MCF 10A (cell line): ENCODE results near the gene SPRY1. TPM values are rescaled to one million over a fixed set of nuclear protein-coding genes. Genes with fewer than 3 reads are reported as not detected.

ENCODE experiments used
- BruUV-seq: library from RNA; stranded (reverse); fragments of 400-500 nt; replicated peaks from 2 replicates; lab custom pipeline; 2021; lab: Mats Ljungman, UMichigan
- CTCF ChIA-PET: fragments of 300-600 bp; sonication (Branson Sonifier 250); formaldehyde crosslinking; extraction: SDS; loops from one replicate; lab custom pipeline; 2021; ENCODE audit warnings: antibody characterized with exemption, inconsistent platforms; lab: Yijun Ruan, JAX
- POLR2A ChIA-PET: fragments of 300-600, 350-650 bp; sonication (Branson Sonifier 250); formaldehyde crosslinking; extraction: SDS; loops from one replicate; lab custom pipeline; 2020; ENCODE audit warnings: antibody characterized with exemption, inconsistent platforms; lab: Yijun Ruan, JAX
- DNase-seq: peaks from one replicate; pipeline ENCODE4 v3.0.0-alpha.2; 2018; ENCODE audit not compliant: unreplicated experiment
- H3K27ac Mint-ChIP-seq: one replicate; pipeline ENCODE4 v1.8.0; 2022; ENCODE audit warnings: mild to moderate bottlenecking, low read depth, mixed read lengths; ENCODE audit not compliant: unreplicated experiment
- H3K27me3 Mint-ChIP-seq: one replicate; pipeline ENCODE4 v1.8.0; 2022; ENCODE audit warnings: mixed read lengths; ENCODE audit not compliant: insufficient read depth, unreplicated experiment
- H3K36me3 Mint-ChIP-seq: one replicate; pipeline ENCODE4 v1.8.0; 2022; ENCODE audit warnings: mild to moderate bottlenecking, moderate library complexity, mixed read lengths; ENCODE audit not compliant: insufficient read depth, unreplicated experiment
- H3K4me1 Mint-ChIP-seq: one replicate; pipeline ENCODE4 v1.8.0; 2022; ENCODE audit warnings: mixed read lengths; ENCODE audit not compliant: insufficient read depth, unreplicated experiment
- H3K4me3 Mint-ChIP-seq: one replicate; pipeline ENCODE4 v1.8.0; 2022; ENCODE audit warnings: mild to moderate bottlenecking, moderate library complexity, mixed read lengths; ENCODE audit not compliant: unreplicated experiment
- H3K9me3 Mint-ChIP-seq: one replicate; pipeline ENCODE4 v1.8.0; 2022; ENCODE audit warnings: mixed read lengths; ENCODE audit not compliant: unreplicated experiment
- CTCF ChIP-seq: fragments of 200-600 bp; IDR thresholded peaks from one replicate; pipeline ENCODE4 v1.8.0; 2022; ENCODE audit warnings: antibody characterized with exemption, mild to moderate bottlenecking; ENCODE audit not compliant: unreplicated experiment
- intact Hi-C: fragments of 100-400 bp; cut with micrococcal nuclease; formaldehyde crosslinking; loops from 2 replicates; pipeline ENCODE4 v1.14.1; 2022
- total RNA-seq: library from RNA; stranded (reverse); gene quantifications from 2 replicates; pipeline ENCODE4 v1.2.3, GENCODE V29; 2022

The SPRY1 gene
- total RNA-seq, 1 experiment from 2014 or later, result 5.6 TPM

DNA sequence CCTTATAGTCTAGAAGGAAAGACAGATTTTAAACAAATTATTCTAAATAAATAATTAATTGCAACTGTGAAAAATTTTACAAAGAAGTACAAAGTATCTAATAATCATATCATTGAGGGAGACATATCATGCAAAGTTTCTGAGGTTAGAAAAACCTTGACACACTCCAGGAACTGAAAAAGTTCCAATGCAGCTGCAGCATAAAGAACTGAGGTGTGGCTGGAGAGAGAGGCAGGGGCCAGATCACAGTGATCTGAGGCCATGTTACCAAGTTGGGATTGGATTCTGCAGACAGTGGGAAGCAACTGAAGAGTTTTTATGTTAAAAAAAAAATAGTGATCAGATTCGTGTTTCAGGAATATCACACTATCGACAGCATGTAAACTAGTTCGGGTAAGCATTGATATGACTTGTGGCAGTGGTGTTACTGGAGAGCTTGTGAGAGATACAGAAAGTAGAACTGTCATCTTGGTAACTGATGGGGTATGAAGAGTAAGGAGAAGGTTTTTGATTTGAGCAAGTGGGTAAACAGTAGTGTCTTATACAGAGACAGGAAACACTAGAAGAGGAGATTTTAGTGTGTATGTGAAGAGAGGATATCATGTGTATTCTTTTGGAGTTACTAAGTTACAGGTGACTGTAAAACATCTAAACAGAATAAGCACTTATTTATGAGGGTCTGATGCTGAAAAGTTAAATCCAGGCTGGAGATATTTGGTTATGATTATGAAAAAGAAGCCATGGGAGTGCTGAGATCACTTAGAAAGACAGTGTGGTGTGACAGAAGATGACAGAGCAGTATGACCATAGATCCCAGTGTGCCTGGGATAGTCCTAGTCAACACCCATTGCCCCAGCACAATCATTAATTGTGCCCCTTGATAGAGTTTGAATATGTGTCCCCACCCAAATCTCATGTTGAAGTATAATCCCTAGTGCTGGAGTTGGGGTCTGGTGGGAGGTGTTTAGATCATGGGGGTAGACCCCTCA lies 15.6 kb upstream of the SPRY1 start:
- no peaks in the 10 kb centered on the region for H3K9me3 Mint-ChIP-seq
- no peak for TF ChIP-seq CTCF
- H3K27ac Mint-ChIP-seq, result no peak overlapping the region
- POLR2A ChIA-PET, result interaction anchor here (0.6 kb wide), 1 partner anchor 30 kb away, joined by 4 read pairs; no protein-coding TSS in a partner anchor
- H3K4me1 Mint-ChIP-seq, result peaks cover 3% of the 10 kb centered on the region
- intact Hi-C loops, result no loop called here
- BruUV-seq, result no TSS peak
- no peaks in the 10 kb centered on the region for H3K27me3 Mint-ChIP-seq
- no peak for DNase-seq
- no peak overlapping the region for H3K4me3 Mint-ChIP-seq
- no peaks in the 10 kb centered on the region for H3K36me3 Mint-ChIP-seq
- CTCF ChIA-PET, result interaction anchor here (1.2 kb wide), 1 partner anchor 20 kb away, joined by 3 read pairs; no protein-coding TSS in a partner anchor

- ChIA-PET CTCF (interaction anchor here (0.7 to 1.2 kb wide), 2 partner anchors 19 to 711 kb away, joined by 3 read pairs; no protein-coding TSS in a partner anchor), POLR2A (no interaction called here)
- intact Hi-C loops, result no loop called here
- no peak for TF ChIP-seq CTCF
- no peak for DNase-seq
- BruUV-seq, result no TSS peak
- Mint-ChIP-seq H3K27ac (no peak overlapping the region), H3K27me3 (no peaks in the 10 kb centered on the region), H3K36me3 (no peaks in the 10 kb centered on the region), H3K9me3 (no peaks in the 10 kb centered on the region), H3K4me3 (no peak overlapping the region), H3K4me1 (peaks cover 12% of the 10 kb centered on the region)
These were observed 14.6 kb upstream of the SPRY1 start for GRCh38 chr4:123381996-123382395.

GRCh38 chr4:123383566-123383965 lies 13.0 kb upstream of the SPRY1 start:
- Mint-ChIP-seq H3K27me3 (no peaks in the 10 kb centered on the region), H3K36me3 (no peaks in the 10 kb centered on the region), H3K4me3 (no peak overlapping the region), H3K27ac (no peak overlapping the region), H3K9me3 (no peaks in the 10 kb centered on the region), H3K4me1 (peaks cover 12% of the 10 kb centered on the region)
- no TSS peak for BruUV-seq
- intact Hi-C loops, result no loop called here
- DNase-seq, result no peak
- ChIA-PET CTCF (no interaction called here), POLR2A (interaction anchor here (1.0 kb wide), 1 partner anchor 8 kb away, joined by 5 read pairs; no protein-coding TSS in a partner anchor)
- no peak for TF ChIP-seq CTCF

GRCh38 chr4:123386609-123387008 lies 10.0 kb upstream of the SPRY1 start:
- no peak overlapping the region for H3K4me3 Mint-ChIP-seq
- no peaks in the 10 kb centered on the region for H3K36me3 Mint-ChIP-seq
- no peaks in the 10 kb centered on the region for H3K9me3 Mint-ChIP-seq
- intact Hi-C loops, result no loop called here
- TF ChIP-seq CTCF, result no peak
- POLR2A ChIA-PET, result interaction anchor here (1.2 kb wide), 1 partner anchor 11 kb away, joined by 11 read pairs; the partner anchor contains the start of gene SPRY1
- no peaks in the 10 kb centered on the region for H3K27me3 Mint-ChIP-seq
- H3K4me1 Mint-ChIP-seq, result peaks cover 12% of the 10 kb centered on the region
- BruUV-seq, result no TSS peak
- CTCF ChIA-PET, result interaction anchor here (0.6 to 1.1 kb wide), 5 partner anchors 35 to 259 kb away, joined by 3 to 4 read pairs (median 3); no protein-coding TSS in a partner anchor
- no peak overlapping the region for H3K27ac Mint-ChIP-seq
- DNase-seq, result no peak
